Body of pancreas (tissue), 4 donors: ENCODE measurements around the gene EXOSC2.

ENCODE experiments used
- POLR2A ChIP-seq, 3 donors: fragments of 450-650 bp; IDR thresholded peaks; one replicate each; pipeline ENCODE4 v1.6.1; 2016; ENCODE audit warnings: antibody characterized with exemption in 3 of 3, mild to moderate bottlenecking in 2 of 3
- TF ChIP-seq, protein P1 (sequence below), 7 experiments: fragments of 450-650 bp in 4 of 7; fragments of 200-600 bp in 3 of 7; sonication (generic) in 3 of 7; IDR thresholded peaks; one replicate each; pipeline ENCODE4 v1.5.1; 2016 to 2019; ENCODE audit warnings: antibody characterized with exemption in 7 of 7

DNA sequence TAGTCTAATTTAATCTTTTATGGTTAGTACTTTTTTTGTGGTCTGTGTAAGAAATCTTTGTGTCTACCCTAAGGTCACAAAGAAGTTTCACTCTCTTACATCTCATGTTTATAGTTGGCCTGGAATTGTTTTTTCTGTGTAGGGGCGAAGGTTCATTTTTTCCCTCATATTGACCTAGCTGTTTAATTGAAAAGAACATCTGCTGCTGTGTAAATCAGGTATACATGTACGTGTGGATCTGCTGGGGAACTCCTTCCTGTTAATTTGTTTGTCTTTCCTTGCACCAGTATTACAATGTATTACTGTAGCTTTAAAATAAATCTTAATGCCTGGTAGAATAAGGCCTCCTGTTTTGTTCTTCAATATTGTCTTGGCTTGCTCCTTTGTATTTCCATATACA lies 37.8 kb downstream of the EXOSC2 start:
- TF ChIP-seq, protein P1, sequence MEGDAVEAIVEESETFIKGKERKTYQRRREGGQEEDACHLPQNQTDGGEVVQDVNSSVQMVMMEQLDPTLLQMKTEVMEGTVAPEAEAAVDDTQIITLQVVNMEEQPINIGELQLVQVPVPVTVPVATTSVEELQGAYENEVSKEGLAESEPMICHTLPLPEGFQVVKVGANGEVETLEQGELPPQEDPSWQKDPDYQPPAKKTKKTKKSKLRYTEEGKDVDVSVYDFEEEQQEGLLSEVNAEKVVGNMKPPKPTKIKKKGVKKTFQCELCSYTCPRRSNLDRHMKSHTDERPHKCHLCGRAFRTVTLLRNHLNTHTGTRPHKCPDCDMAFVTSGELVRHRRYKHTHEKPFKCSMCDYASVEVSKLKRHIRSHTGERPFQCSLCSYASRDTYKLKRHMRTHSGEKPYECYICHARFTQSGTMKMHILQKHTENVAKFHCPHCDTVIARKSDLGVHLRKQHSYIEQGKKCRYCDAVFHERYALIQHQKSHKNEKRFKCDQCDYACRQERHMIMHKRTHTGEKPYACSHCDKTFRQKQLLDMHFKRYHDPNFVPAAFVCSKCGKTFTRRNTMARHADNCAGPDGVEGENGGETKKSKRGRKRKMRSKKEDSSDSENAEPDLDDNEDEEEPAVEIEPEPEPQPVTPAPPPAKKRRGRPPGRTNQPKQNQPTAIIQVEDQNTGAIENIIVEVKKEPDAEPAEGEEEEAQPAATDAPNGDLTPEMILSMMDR (IDR thresholded peaks at IDR 0.05): no peak
- no peak for TF ChIP-seq POLR2A (IDR thresholded peaks at IDR 0.05)
